Globus pallidus (tissue), 1 donor: Measurements from ENCODE around the gene LPP.

Experiments
- DNase-seq: peaks from one replicate; pipeline ENCODE4 v3.0.0-alpha.2; 2015; ENCODE audit warnings: low spot score

The LPP gene

GRCh38 chr3:188330138-188330537 lies 176.2 kb downstream of the LPP start:
- no peak for DNase-seq

- no peak for DNase-seq
Observed at GRCh38 chr3:188331166-188331565, 177.2 kb downstream of the LPP start.

GRCh38 chr3:188332085-188332484 lies 178.1 kb downstream of the LPP start:
- DNase-seq = no peak

- DNase-seq = no peak
Observed at GRCh38 chr3:188335656-188336055, 181.7 kb downstream of the LPP start.

- DNase-seq = no peak
Observed at GRCh38 chr3:188336178-188336577, 182.2 kb downstream of the LPP start.

GRCh38 chr3:188337232-188337631 lies 183.3 kb downstream of the LPP start:
- no peak for DNase-seq

- DNase-seq = no peak
Observed at GRCh38 chr3:188338086-188338485, 184.1 kb downstream of the LPP start.

GRCh38 chr3:188339410-188340295 lies 185.7 kb downstream of the LPP start:
- DNase-seq = no peak

- DNase-seq = no peak
Observed at GRCh38 chr3:188341501-188341900, 187.5 kb downstream of the LPP start.

GRCh38 chr3:188342991-188343732 lies 189.2 kb downstream of the LPP start:
- no peak for DNase-seq

- DNase-seq = no peak
Observed at GRCh38 chr3:188343894-188344293, 189.9 kb downstream of the LPP start.

- DNase-seq = no peak
Observed at GRCh38 chr3:188345223-188345622, 191.3 kb downstream of the LPP start.

GRCh38 chr3:188348435-188349244 lies 194.7 kb downstream of the LPP start:
- DNase-seq = no peak

GRCh38 chr3:188349351-188349901 lies 195.5 kb downstream of the LPP start:
- DNase-seq = no peak

- no peak for DNase-seq
Observed at GRCh38 chr3:188349933-188350332, 196.0 kb downstream of the LPP start.

- no peak for DNase-seq
Observed at GRCh38 chr3:188350961-188351360, 197.0 kb downstream of the LPP start.

GRCh38 chr3:188351648-188352047 lies 197.7 kb downstream of the LPP start:
- no peak for DNase-seq

- DNase-seq = no peak
Observed at GRCh38 chr3:188352196-188352927, 198.4 kb downstream of the LPP start.

- DNase-seq = no peak
Observed at GRCh38 chr3:188353426-188353825, 199.5 kb downstream of the LPP start.

- DNase-seq = no peak
Observed at GRCh38 chr3:188358787-188359493, 205.0 kb downstream of the LPP start.
